ENCODE data around the gene HLA-B.

DNA sequence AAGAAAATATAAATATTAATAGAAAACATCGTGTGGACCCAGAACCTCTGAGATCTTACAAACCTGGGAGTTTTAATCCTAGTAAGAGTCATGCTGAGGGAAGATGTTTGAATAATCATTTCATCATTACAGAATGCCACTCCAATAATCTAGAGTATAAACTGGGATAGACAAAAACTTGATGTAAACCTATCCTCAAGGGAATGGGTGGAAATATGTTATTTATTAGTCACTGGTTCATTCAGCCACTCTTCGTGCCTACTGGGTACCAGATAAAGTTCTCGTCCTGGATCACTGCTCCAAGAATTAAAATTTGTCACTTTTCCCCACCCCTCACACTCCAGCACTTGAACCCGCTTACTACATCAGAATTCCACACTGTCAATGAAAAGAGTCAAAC lies 7.7 kb downstream of the HLA-B start:
- TF ChIP-seq CEBPB (IDR thresholded peaks at IDR 0.05) (no peak), MAZ (IDR thresholded peaks at IDR 0.05; ENCODE audit: borderline replicate concordance, low read depth, low read length) (no peak), ZFP36 (IDR thresholded peaks at IDR 0.05; ENCODE audit: borderline replicate concordance, partially characterized antibody) (no peak), TP53 (CRISPR knock-in tag; IDR thresholded peaks at IDR 0.05) (no peak), MYC (IDR thresholded peaks at IDR 0.05; ENCODE audit: borderline replicate concordance, low read length) (no peak), EP300 (IDR thresholded peaks at IDR 0.05) (no peak)
- TF ChIP-seq, protein P1, sequence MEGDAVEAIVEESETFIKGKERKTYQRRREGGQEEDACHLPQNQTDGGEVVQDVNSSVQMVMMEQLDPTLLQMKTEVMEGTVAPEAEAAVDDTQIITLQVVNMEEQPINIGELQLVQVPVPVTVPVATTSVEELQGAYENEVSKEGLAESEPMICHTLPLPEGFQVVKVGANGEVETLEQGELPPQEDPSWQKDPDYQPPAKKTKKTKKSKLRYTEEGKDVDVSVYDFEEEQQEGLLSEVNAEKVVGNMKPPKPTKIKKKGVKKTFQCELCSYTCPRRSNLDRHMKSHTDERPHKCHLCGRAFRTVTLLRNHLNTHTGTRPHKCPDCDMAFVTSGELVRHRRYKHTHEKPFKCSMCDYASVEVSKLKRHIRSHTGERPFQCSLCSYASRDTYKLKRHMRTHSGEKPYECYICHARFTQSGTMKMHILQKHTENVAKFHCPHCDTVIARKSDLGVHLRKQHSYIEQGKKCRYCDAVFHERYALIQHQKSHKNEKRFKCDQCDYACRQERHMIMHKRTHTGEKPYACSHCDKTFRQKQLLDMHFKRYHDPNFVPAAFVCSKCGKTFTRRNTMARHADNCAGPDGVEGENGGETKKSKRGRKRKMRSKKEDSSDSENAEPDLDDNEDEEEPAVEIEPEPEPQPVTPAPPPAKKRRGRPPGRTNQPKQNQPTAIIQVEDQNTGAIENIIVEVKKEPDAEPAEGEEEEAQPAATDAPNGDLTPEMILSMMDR (IDR thresholded peaks at IDR 0.05), result no peak
- TF ChIP-seq, protein P2, sequence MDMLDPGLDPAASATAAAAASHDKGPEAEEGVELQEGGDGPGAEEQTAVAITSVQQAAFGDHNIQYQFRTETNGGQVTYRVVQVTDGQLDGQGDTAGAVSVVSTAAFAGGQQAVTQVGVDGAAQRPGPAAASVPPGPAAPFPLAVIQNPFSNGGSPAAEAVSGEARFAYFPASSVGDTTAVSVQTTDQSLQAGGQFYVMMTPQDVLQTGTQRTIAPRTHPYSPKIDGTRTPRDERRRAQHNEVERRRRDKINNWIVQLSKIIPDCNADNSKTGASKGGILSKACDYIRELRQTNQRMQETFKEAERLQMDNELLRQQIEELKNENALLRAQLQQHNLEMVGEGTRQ (IDR thresholded peaks at IDR 0.05), result no peak

All from A549 (cell line).